DND-41 (cell line): ENCODE data around the gene KAZN.

Source experiments
- EZH2 ChIP-seq: IDR thresholded peaks from 3 replicates; pipeline ENCODE4 v1.6.1; 2012; ENCODE audit warnings: borderline replicate concordance, low read depth, mild to moderate bottlenecking, moderate library complexity, low read length, inconsistent platforms; ENCODE audit not compliant: severe bottlenecking
- TF ChIP-seq, protein P1 (sequence below): IDR thresholded peaks from 2 replicates; pipeline ENCODE4 v1.5.1; 2012; ENCODE audit warnings: borderline replicate concordance, low read length, moderate library complexity, mild to moderate bottlenecking; ENCODE audit not compliant: poor library complexity, severe bottlenecking; ENCODE audit errors: extremely low read depth

DNA sequence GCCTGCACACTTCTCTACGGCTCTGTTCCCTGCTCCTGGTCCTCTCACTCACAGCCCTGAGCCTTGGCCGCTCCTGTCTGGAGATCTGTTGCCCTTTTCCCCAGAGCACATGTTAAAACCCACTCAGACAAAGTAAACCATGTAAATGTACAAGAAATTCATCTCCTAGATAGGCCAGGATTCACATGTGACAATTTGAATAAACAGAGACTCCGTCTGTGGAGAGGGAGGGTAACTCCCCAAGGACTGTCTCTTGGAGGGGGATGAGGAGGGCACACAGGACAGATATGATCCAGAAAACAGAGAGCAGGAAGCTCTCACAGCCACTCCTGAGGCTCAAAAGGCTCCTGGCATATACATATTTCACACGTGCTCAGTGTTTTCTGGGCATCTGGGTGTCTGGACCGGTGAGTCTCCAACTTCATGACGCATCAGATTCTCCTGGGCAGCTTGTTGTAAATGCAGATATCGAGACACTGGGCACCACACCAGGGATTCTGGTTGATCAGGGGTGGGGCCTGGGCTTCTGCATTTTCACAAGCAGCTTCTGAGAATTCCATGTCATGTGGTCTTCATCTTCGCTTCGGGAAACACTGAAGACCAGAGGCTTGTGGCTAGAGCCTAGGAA lies 6.4 kb upstream of the KAZN start:
- no peak for TF ChIP-seq EZH2
- TF ChIP-seq, protein P1, sequence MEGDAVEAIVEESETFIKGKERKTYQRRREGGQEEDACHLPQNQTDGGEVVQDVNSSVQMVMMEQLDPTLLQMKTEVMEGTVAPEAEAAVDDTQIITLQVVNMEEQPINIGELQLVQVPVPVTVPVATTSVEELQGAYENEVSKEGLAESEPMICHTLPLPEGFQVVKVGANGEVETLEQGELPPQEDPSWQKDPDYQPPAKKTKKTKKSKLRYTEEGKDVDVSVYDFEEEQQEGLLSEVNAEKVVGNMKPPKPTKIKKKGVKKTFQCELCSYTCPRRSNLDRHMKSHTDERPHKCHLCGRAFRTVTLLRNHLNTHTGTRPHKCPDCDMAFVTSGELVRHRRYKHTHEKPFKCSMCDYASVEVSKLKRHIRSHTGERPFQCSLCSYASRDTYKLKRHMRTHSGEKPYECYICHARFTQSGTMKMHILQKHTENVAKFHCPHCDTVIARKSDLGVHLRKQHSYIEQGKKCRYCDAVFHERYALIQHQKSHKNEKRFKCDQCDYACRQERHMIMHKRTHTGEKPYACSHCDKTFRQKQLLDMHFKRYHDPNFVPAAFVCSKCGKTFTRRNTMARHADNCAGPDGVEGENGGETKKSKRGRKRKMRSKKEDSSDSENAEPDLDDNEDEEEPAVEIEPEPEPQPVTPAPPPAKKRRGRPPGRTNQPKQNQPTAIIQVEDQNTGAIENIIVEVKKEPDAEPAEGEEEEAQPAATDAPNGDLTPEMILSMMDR = no peak
